IPS-NIHi11 (cell line): Measurements from ENCODE around the gene NEK8.

Experiments
- DNase-seq: peaks from one replicate; pipeline ENCODE4 v3.0.0; 2012; ENCODE audit warnings: mixed read lengths, low spot score

The NEK8 gene

GRCh38 chr17:28728364-28729200, at the start of gene NEK8:
TSS of gene NEK8 (plus strand) at chr17:28728788. CDS start at chr17:28728814, 26 bp downstream.
- DNase-seq = peak; percentile 89

GRCh38 chr17:28682655-28683054, 45.9 kb upstream of the NEK8 start:
- DNase-seq = no peak

- DNase-seq = no peak
Observed at GRCh38 chr17:28684963-28685362, 43.6 kb upstream of the NEK8 start.

GRCh38 chr17:28685366-28685765, 43.2 kb upstream of the NEK8 start:
- no peak for DNase-seq

- DNase-seq = no peak
Observed at GRCh38 chr17:28686296-28686695, 42.3 kb upstream of the NEK8 start.

- no peak for DNase-seq
Observed at GRCh38 chr17:28688481-28688880, 40.1 kb upstream of the NEK8 start.

- no peak for DNase-seq
Observed at GRCh38 chr17:28689011-28689410, 39.6 kb upstream of the NEK8 start.

- DNase-seq = no peak
Observed at GRCh38 chr17:28693869-28694268, 34.7 kb upstream of the NEK8 start.

- no peak for DNase-seq
Observed at GRCh38 chr17:28698253-28698941, 30.2 kb upstream of the NEK8 start.

GRCh38 chr17:28700278-28700677, 28.3 kb upstream of the NEK8 start:
- DNase-seq = no peak

GRCh38 chr17:28700830-28701492, 27.6 kb upstream of the NEK8 start:
- DNase-seq = no peak

- DNase-seq = no peak
Observed at GRCh38 chr17:28702026-28702751, 26.4 kb upstream of the NEK8 start.

GRCh38 chr17:28702752-28703150, 25.8 kb upstream of the NEK8 start:
- DNase-seq = no peak

GRCh38 chr17:28703552-28704218, 24.9 kb upstream of the NEK8 start:
- no peak for DNase-seq

- DNase-seq = no peak
Observed at GRCh38 chr17:28704219-28704858, 24.2 kb upstream of the NEK8 start.

GRCh38 chr17:28705074-28705659, 23.4 kb upstream of the NEK8 start:
- DNase-seq = no peak

- DNase-seq = no peak
Observed at GRCh38 chr17:28705728-28706334, 22.8 kb upstream of the NEK8 start.

GRCh38 chr17:28706471-28707338, 21.9 kb upstream of the NEK8 start:
- no peak for DNase-seq

- DNase-seq = no peak
Observed at GRCh38 chr17:28707339-28707720, 21.3 kb upstream of the NEK8 start.
